Measurements from ENCODE around the gene ECT2.
"Not testable (repeated sequence)": the region's sequence is repeated elsewhere in the genome, so short reads cannot be mapped to it uniquely, and the experiment has no call there.

ECT2 gene, protein sequence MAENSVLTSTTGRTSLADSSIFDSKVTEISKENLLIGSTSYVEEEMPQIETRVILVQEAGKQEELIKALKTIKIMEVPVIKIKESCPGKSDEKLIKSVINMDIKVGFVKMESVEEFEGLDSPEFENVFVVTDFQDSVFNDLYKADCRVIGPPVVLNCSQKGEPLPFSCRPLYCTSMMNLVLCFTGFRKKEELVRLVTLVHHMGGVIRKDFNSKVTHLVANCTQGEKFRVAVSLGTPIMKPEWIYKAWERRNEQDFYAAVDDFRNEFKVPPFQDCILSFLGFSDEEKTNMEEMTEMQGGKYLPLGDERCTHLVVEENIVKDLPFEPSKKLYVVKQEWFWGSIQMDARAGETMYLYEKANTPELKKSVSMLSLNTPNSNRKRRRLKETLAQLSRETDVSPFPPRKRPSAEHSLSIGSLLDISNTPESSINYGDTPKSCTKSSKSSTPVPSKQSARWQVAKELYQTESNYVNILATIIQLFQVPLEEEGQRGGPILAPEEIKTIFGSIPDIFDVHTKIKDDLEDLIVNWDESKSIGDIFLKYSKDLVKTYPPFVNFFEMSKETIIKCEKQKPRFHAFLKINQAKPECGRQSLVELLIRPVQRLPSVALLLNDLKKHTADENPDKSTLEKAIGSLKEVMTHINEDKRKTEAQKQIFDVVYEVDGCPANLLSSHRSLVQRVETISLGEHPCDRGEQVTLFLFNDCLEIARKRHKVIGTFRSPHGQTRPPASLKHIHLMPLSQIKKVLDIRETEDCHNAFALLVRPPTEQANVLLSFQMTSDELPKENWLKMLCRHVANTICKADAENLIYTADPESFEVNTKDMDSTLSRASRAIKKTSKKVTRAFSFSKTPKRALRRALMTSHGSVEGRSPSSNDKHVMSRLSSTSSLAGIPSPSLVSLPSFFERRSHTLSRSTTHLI

DNA sequence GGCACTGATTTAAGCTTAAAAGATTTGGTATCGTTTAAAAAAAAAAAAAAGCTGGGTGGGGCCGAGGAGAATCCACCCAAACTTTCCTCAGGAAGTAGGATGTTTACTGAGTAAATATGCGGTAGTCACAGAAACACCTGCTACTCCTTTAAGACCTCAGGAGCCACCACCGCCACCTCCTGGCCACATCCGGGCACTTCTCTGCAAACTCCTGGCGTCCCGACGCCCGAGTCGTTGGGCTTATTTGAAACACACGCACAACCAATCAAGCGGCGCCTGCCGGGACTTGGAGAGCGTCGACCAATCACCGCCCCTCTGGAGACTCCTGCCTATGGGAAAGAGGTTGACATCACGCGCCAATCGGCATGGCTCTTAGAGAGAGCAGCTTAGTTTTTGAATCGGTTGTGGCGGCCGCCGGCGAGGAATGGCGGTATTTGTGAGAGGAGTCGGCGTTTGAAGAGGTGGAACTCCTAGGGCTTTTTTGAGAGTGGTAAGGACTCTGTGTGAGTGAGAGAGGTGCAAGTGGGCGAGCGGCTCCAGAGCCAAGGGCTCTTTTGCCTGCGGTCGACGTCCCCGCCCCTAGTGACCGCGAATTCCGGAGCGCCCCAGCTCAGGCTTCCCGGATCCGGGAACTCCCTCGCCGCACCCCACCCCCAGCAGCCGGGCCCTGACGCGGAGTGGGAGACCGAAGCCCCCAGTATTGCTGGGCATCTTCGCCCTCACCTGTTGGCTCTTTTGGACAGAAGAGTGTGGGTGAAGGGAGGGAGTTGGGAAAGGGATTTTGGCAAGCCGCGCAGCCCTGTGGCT, at the start of gene ECT2:
Gene ECT2, plus strand, starts transcription at position 359 of the 807 bp plus-strand sequence. CDS start 3,805 bp downstream, outside the sequence.
- peak; percentile 83 for DNase-seq (ENCODE audit: low read depth)

GRCh38 chr3:172700936-172701455, 49.5 kb upstream of the ECT2 start:
- DNase-seq (ENCODE audit: low read depth), result no peak

GRCh38 chr3:172701751-172702150, 48.8 kb upstream of the ECT2 start:
- DNase-seq (ENCODE audit: low read depth), result no peak

GRCh38 chr3:172702256-172702655, 48.3 kb upstream of the ECT2 start:
- DNase-seq (ENCODE audit: low read depth), result no peak

DNA sequence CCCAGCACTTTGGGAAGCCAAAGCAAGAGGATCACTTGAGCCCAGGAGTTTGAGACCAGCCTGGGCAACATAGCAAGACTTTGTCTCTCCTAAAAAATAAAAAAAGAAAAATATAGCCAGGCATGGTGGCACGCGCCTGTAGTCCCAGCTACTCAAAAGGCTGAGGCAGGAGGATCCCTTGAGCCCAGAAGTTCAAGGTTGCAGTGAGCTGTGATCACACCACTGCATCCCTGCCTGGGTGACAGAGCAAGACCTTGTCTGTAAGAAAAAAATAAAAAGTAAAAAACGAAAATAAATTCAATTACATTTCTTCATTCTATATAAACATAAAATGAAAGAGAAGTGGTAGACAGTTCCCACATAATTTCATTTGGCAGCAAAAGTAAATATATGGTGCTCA, 47.8 kb upstream of the ECT2 start:
- DNase-seq (ENCODE audit: low read depth), result not testable (repeated sequence)

- DNase-seq (ENCODE audit: low read depth), result no peak
Observed at GRCh38 chr3:172704001-172704400, 46.5 kb upstream of the ECT2 start.

DNA sequence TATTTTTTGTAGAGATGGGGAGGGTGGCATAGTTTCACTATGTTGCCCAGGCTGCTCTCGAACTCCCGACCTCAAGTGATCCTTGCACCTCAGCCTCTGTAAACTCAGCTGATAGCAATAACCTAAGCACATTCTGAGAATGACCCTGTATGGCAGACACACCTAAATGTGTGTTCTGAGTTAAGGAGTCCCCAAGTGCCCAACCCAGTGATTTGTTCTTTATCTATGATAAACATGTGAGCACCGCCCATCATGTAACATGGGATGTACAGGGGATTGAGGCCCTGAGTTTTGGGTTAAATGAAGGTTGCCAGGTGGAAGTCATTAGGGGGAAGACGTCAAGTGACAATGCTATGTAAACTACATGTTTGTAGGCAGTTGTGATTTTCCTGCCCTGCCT, 45.4 kb upstream of the ECT2 start:
- no peak for DNase-seq (ENCODE audit: low read depth)

DNA sequence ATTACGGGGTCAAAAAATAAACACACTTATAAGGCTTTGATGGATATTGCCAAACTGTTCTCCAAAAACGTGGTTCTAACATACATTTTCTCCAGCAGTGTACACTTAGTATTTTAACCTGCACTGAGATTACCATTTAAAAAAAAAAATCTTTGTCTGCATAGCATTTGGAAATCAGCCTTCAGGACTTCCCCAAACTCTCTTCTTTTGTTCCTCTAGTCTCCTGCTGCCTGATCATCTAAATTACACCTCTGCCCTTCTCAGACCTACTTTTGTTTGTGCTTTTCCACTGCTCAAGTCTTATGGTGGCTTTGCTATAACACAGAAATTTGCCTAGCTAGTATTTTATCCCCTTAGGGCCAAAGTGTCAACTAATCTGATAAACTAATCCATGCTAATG, 43.5 kb upstream of the ECT2 start:
- DNase-seq (ENCODE audit: low read depth), result no peak

GRCh38 chr3:172707967-172708366, 42.6 kb upstream of the ECT2 start:
- DNase-seq (ENCODE audit: low read depth), result no peak

DNA sequence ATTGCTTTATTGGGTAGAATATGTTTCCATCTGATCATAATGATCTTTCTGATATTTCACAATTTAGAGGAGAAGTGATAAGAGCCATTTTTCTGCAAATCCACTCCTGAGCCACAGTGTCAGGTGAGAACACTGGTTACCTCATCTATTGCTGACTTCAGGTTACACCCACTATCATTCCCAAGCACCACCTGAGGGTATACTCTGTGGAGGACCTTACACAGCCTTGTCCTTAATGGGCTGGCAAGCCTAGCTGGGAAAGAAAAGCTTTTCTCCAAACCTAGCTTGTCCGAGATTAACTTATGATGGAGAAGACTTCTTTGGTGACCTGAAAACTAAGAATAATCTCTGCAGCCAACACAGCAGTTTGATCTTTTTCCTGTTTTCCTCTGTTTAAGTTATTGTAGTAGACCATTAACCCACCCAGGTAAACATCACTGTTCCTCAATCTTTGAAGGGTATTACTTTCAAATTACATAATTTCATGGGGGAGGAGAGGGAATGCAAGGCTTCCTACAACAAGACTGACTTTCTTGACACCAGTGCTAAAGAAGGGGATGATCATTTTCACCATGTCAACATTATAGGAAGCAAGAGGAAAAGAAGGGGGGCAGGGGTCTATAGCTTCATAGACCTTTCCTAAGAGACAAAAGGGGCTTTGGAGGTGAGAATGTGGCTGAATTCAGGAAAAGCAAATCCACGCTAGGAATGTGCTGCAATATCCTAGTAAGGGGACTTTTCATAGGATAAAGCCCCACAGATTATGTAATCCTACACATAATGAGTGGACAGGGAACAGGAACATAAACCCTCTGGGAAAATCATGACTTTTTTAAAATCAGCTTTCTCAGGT, 41.4 kb upstream of the ECT2 start:
- DNase-seq (ENCODE audit: low read depth), result no peak

DNA sequence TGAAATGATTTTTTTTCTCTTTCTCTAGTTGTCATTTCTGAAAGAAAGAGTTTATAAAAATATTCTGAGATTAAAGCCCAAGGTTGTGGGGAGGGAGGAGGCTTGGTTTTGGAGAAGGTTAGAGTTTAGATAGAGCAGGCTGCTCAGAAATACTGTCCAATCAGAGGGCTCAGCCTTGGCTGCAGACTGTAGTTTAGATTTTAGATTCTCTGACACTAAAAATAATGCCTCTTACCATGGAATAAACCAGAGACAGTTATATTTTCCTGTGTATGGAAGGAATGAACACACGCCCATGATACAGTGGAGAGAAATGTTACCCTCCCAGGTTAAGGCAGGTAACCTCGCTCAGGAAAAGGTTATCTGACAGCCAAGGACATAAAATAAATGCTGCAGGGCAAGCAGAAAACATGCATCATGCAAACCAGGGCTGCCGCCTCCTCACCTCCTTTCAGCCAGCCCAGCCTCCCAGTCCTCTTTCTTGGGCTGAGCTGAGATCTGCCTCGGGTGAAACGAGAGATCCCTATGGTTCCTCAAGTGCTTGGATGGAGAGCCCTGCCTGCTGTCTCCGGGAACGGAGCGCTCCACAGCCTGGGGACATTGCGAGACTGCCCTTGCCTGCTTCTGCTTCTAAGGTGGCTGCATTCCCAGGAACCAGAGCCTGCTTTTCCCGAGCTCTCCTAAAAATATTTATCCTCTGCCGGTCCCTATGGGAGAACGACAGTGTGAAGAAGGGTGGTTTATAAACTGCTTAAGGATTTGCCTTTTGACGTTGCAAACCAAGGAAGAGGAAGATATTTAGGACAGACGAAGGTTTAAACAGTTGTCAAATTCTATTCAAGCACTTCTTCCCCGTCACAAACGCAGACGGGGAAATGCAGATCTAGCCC, 40.5 kb upstream of the ECT2 start:
- DNase-seq (ENCODE audit: low read depth), result no peak

DNA sequence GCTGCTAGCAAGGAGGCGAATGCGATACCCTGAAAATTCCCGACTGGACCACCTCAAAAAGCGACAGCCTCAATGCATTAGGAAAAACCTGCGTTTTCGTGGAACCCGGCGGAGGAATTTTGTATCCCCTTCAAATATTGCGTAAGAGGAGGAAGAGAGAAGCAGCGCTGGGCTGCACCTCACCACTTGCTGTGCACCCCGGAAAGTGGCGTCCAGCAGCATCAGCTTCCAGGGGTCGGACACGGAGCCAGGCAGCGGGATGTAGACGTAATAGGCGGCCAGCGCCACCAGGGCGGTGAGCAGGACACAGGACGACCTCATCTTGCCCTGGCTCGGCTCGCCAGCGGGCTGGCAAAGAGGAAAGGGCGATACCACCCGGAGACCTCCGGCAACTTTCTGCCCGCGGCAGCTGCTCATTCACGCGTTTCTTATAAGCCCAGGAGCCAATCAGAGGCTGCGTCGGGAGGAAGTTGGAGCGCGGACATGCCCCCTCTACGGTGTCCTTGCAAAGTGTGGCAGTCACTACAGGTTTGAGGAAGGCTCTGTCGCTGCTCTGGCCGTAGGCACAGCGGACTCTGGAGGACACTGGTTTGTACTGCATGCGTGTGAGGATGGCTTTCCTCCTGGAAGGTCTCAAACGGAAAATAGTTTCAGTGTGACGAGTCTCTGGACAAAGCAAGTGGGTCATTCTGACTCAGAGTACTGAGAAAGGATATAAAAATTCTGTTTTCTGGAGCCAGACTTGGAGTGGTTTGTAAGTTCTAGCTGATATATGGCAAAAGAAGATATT, 39.7 kb upstream of the ECT2 start, which contains the start of gene NCEH1:
Gene NCEH1, minus strand, starts transcription at position 404 of the 790 bp plus-strand sequence. Its CDS starts 83 bp downstream, at position 321.
- peak; percentile 81 for DNase-seq (ENCODE audit: low read depth)

DNA sequence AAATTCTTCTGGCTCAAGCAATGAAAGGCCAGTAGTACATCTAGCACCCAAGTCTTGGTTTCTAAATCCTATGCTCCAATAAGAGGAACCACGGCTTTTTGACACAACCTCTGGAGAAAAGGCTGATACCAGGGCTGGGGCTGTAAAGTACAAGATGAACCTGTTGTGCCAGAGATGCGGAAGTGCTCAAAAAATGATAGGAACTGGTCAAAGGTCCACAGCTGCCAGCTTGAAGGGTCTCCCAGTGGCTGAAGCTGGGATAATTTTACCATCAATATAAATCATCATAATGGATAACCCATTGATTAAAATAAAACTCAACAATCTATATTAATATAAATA, 39.1 kb upstream of the ECT2 start:
- DNase-seq (ENCODE audit: low read depth), result peak; percentile 45

DNA sequence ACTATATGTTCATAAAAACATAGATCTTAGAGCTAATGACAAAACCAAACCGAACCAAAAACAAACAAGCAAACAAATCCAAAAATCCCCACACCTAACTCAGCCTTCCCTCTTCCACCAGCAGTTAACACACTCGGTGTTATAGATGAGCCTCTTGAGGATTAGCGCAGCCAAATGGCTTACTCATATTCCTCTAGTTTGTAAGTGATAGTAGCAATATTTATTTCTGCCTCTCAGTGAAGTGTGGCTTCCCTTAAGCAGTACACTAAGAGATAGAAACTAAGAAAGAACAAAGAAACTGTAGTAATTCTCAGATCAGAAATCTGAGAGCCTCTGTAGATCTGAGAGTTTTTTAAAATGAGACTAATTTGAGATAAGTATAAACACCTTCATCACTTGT, 37.2 kb upstream of the ECT2 start:
- DNase-seq (ENCODE audit: low read depth), result no peak

GRCh38 chr3:172716476-172716875, 34.0 kb upstream of the ECT2 start:
- peak; percentile 40 for DNase-seq (ENCODE audit: low read depth)

- no peak for DNase-seq (ENCODE audit: low read depth)
Observed at GRCh38 chr3:172717493-172718088, 32.9 kb upstream of the ECT2 start.

GRCh38 chr3:172722536-172723040, 27.9 kb upstream of the ECT2 start:
- DNase-seq (ENCODE audit: low read depth), result not testable (repeated sequence)

DNA sequence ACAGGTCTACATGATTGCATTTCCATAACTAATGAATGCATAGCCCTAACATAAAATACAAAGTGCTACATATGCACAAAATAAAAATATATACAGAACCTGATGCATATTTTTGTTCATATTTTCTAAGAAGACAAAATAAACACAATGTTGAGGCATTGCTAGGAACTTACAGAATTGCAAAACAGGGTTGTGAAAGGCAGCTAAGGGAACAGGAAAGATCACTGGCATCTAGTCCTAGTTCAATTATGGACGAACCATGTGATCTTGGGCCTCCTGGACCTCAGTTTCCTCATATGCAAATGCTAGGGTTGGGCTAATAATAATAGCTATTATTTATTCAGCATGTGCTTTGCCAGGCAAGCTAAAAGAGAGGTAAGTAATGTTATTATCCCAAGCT, 24.1 kb upstream of the ECT2 start:
- no peak for DNase-seq (ENCODE audit: low read depth)
